Measurements from ENCODE around the gene ZNF778.

GRCh38 chr16:89175280-89176146 lies 42.0 kb upstream of the ZNF778 start:
- no peak for TF ChIP-seq CTCF (IDR thresholded peaks at IDR 0.05)
- TF ChIP-seq POLR2A (IDR thresholded peaks at IDR 0.05) = no peak

Measured in uterus (tissue), 2 donors.